Fibroblast of mammary gland (primary cell): ENCODE data around the gene ATP9A.
A peak's percentile ranks its signal among the peaks of the same experiment; 100 is the strongest.

ENCODE experiments used
- DNase-seq: peaks from one replicate; pipeline ENCODE4 v3.0.0-alpha.2; 2010; ENCODE audit warnings: low read depth
- H3K4me3 ChIP-seq: 2 replicates; pipeline ENCODE4 v1.5.1; 2011; ENCODE audit warnings: low read depth, mild to moderate bottlenecking, low read length, moderate library complexity; ENCODE audit not compliant: control insufficient read depth
- CTCF ChIP-seq: conservative IDR thresholded peaks from 2 replicates; pipeline ENCODE4 v1.5.1; 2011; ENCODE audit warnings: low read depth, low read length, inconsistent platforms; ENCODE audit not compliant: control insufficient read depth, insufficient read depth

ATP9A gene

DNA sequence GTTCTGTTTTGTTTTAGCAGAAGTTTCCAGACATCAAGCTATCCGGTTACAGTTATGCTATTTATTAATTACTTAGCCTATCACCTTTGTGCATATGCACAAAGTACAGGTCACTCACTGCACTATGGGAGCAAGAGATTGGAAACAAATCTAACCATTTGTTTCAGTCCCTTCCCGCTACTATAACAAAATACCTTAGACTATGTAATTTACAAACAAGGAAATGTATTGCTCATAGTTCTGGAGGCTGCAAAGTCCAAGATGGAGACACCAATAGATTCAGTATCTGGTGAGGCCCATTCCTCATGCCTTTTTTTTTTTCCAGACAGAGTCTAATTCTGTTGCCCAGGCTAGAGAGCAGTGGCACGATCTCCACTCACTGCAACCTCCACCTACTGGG is 35.1 kb downstream of the ATP9A start:
- no peak for TF ChIP-seq CTCF
- no peak overlapping the region for H3K4me3 ChIP-seq

GRCh38 chr20:51732096-51732791 is 35.9 kb downstream of the ATP9A start:
- H3K4me3 ChIP-seq, result no peak overlapping the region
- TF ChIP-seq CTCF, result no peak
- DNase-seq, result peak; percentile 46

More for the DNA sequence above, 35.1 kb downstream of the ATP9A start:
- DNase-seq, result no peak

DNA sequence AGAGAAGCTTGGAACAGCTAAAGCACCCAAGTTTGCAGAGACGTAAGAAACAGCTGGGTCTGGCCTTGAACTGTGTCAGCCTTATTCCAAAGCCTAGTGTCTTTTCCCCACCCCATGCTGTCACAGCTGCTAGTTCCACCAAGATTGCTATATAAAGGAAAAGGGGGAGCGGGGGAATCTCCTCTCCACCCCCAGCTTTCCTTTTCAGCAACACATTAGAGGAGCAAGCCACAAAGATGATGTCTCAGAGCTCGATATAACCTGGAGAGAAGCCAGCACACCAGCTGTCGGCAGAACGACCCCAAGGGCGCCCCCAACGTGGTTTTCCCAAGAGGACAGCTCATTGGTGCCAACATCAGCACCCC is 36.5 kb downstream of the ATP9A start:
- DNase-seq, result no peak
- no peak for TF ChIP-seq CTCF
- no peak overlapping the region for H3K4me3 ChIP-seq

DNA sequence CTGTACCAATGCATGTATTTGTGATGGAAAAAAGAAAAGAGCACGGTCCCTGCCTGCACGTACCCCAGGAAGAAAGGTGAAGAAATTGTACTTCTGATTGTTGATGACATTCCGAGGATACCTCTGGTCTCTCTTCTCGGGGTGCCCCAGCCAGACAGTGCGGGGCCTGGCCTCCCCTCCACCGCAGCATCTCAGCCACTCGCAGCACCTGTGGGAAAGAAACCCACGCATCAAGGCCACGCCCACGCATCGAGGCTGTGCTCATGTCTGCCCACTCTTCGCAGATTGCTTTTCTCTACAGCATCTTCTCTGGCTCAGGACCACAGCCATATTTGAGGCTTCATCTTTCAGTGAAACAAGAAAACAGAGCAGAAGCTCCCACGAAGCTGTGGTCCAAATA is 38.4 kb downstream of the ATP9A start:
- DNase-seq, result no peak
- TF ChIP-seq CTCF, result no peak
- H3K4me3 ChIP-seq, result no peak overlapping the region

DNA sequence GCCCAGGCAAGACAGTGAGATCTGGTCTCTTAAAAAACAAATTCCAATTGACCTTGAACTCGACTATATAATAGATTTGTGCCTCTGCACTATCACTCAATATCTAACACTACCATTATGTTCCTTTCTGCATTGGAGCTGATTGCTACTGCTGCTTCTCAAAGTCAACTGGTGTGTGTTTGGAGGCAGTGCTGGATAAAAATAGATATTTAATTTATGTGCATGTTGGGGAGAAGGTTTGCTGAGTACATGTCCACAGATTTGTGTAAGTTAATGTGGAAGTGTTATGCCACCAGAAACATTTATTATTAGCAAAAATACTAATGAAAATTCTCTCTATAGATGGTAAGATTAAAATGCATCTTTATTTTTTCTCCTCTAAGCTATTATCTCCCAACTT is 39.5 kb downstream of the ATP9A start:
- no peak overlapping the region for H3K4me3 ChIP-seq
- TF ChIP-seq CTCF, result no peak
- DNase-seq, result no peak

DNA sequence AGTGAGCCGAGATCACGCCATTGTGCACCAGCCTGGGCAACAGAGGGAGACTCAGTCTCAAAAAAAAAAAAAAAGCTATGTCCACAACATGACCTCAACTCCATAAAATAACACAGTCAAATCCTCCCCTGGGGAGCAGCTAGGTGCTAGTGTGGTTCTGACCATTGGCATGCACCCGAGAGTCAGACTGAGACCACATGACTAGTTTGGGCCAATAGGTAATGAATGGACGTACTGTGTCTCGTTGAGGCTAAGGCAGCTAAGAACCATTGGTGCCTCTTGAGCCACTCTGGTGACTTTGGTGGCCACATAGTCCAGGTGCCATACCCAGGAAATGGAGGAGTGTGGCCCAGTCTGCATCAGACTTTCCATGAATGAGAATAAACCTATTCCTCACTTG is 40.3 kb downstream of the ATP9A start:
- DNase-seq, result no peak
- H3K4me3 ChIP-seq, result no peak overlapping the region

More for the DNA sequence above, 40.3 kb downstream of the ATP9A start:
- TF ChIP-seq CTCF, result no peak
